Measurements from ENCODE around the gene DDX59.

The DDX59 gene

GRCh38 chr1:200694738-200695137 lies 25.0 kb upstream of the DDX59 start:
- no peak overlapping the region for H3K27ac ChIP-seq (ENCODE audit: low read length)
- H3K9me3 ChIP-seq (replicated peaks; ENCODE audit: insufficient read depth, low read length), result no peaks in the 10 kb centered on the region
- no peak overlapping the region for H3K9ac ChIP-seq (ENCODE audit: low read length)
- no peaks in the 10 kb centered on the region for H4K20me1 ChIP-seq (ENCODE audit: insufficient read depth, low read length)
- no peak overlapping the region for H3K4me2 ChIP-seq (ENCODE audit: low read depth, low read length)
- H3K4me1 ChIP-seq (ENCODE audit: low read length), result peaks cover under 1% of the 10 kb centered on the region
- no peaks in the 10 kb centered on the region for H3K36me3 ChIP-seq (replicated peaks; ENCODE audit: insufficient read depth, low read length)
- no peak for DNase-seq
- H2AFZ ChIP-seq (ENCODE audit: low read length), result no peak overlapping the region
- no peaks in the 10 kb centered on the region for H3K9me2 ChIP-seq (replicated peaks; ENCODE audit: insufficient read depth, low read length)
- no peaks in the 10 kb centered on the region for H3K79me2 ChIP-seq (ENCODE audit: low read length)
- H3K27me3 ChIP-seq (replicated peaks; ENCODE audit: insufficient read depth, low read length), result no peaks in the 10 kb centered on the region
- H3K4me3 ChIP-seq (ENCODE audit: low read length), result no peak overlapping the region
- no peak for TF ChIP-seq EZH2phosphoT487 (IDR thresholded peaks at IDR 0.05; ENCODE audit: low read length)
- peaks cover 2% of the 10 kb centered on the region; the same call in 1 of the 2 replicates for H3F3A ChIP-seq (ENCODE audit: insufficient read depth, low read length)

- no peaks in the 10 kb centered on the region for H3K27me3 ChIP-seq (replicated peaks; ENCODE audit: insufficient read depth, low read length)
- no peaks in the 10 kb centered on the region for H3K9me2 ChIP-seq (replicated peaks; ENCODE audit: insufficient read depth, low read length)
- H3K27ac ChIP-seq (ENCODE audit: low read length), result no peak overlapping the region
- DNase-seq, result no peak
- H3K4me1 ChIP-seq (ENCODE audit: low read length), result no peaks in the 10 kb centered on the region
- no peak overlapping the region for H3K4me2 ChIP-seq (ENCODE audit: low read depth, low read length)
- no peak overlapping the region for H2AFZ ChIP-seq (ENCODE audit: low read length)
- TF ChIP-seq EZH2phosphoT487 (IDR thresholded peaks at IDR 0.05; ENCODE audit: low read length), result no peak
- no peak for TF ChIP-seq EZH2 (optimal IDR thresholded peaks at IDR 0.05; ENCODE audit: low read depth, low read length)
- TF ChIP-seq CTCF (IDR thresholded peaks at IDR 0.05; ENCODE audit: low read length), result no peak
- H3K4me3 ChIP-seq (ENCODE audit: low read length), result no peak overlapping the region
- no peaks in the 10 kb centered on the region for H4K20me1 ChIP-seq (ENCODE audit: insufficient read depth, low read length)
- H3F3A ChIP-seq (ENCODE audit: insufficient read depth, low read length), result no peaks in the 10 kb centered on the region
- H3K36me3 ChIP-seq (replicated peaks; ENCODE audit: insufficient read depth, low read length), result no peaks in the 10 kb centered on the region
- H3K9ac ChIP-seq (ENCODE audit: low read length), result no peak overlapping the region
- no peaks in the 10 kb centered on the region for H3K79me2 ChIP-seq (ENCODE audit: low read length)
- H3K9me3 ChIP-seq (replicated peaks; ENCODE audit: insufficient read depth, low read length), result no peaks in the 10 kb centered on the region
Observed at GRCh38 chr1:200693327-200693726, 23.6 kb upstream of the DDX59 start.

- Histone ChIP-seq H4K20me1 (ENCODE audit: insufficient read depth, low read length) (no peaks in the 10 kb centered on the region), H2AFZ (ENCODE audit: low read length) (no peak overlapping the region), H3K4me1 (ENCODE audit: low read length) (no peaks in the 10 kb centered on the region), H3K9ac (ENCODE audit: low read length) (no peak overlapping the region), H3K4me3 (ENCODE audit: low read length) (no peak overlapping the region), H3F3A (ENCODE audit: insufficient read depth, low read length) (no peaks in the 10 kb centered on the region), H3K9me2 (replicated peaks; ENCODE audit: insufficient read depth, low read length) (no peaks in the 10 kb centered on the region), H3K79me2 (ENCODE audit: low read length) (no peaks in the 10 kb centered on the region), H3K27ac (ENCODE audit: low read length) (no peak overlapping the region), H3K9me3 (replicated peaks; ENCODE audit: insufficient read depth, low read length) (no peaks in the 10 kb centered on the region), H3K4me2 (ENCODE audit: low read depth, low read length) (no peak overlapping the region), H3K36me3 (replicated peaks; ENCODE audit: insufficient read depth, low read length) (no peaks in the 10 kb centered on the region), H3K27me3 (replicated peaks; ENCODE audit: insufficient read depth, low read length) (no peaks in the 10 kb centered on the region)
- TF ChIP-seq EZH2 (optimal IDR thresholded peaks at IDR 0.05; ENCODE audit: low read depth, low read length) (no peak), EZH2phosphoT487 (IDR thresholded peaks at IDR 0.05; ENCODE audit: low read length) (no peak), CTCF (IDR thresholded peaks at IDR 0.05; ENCODE audit: low read length) (no peak)
- no peak for DNase-seq
Observed at GRCh38 chr1:200692316-200692715, 22.6 kb upstream of the DDX59 start.

GRCh38 chr1:200686620-200687019 lies 16.9 kb upstream of the DDX59 start:
- no peak overlapping the region for H3K4me3 ChIP-seq (ENCODE audit: low read length)
- TF ChIP-seq CTCF (IDR thresholded peaks at IDR 0.05; ENCODE audit: low read length), result no peak
- TF ChIP-seq EZH2phosphoT487 (IDR thresholded peaks at IDR 0.05; ENCODE audit: low read length), result no peak
- no peak for TF ChIP-seq EZH2 (optimal IDR thresholded peaks at IDR 0.05; ENCODE audit: low read depth, low read length)
- no peaks in the 10 kb centered on the region for H3F3A ChIP-seq (ENCODE audit: insufficient read depth, low read length)
- H3K9me3 ChIP-seq (replicated peaks; ENCODE audit: insufficient read depth, low read length), result no peaks in the 10 kb centered on the region
- H3K9ac ChIP-seq (ENCODE audit: low read length), result no peak overlapping the region
- no peak overlapping the region for H3K27ac ChIP-seq (ENCODE audit: low read length)
- H3K27me3 ChIP-seq (replicated peaks; ENCODE audit: insufficient read depth, low read length), result no peaks in the 10 kb centered on the region
- H2AFZ ChIP-seq (ENCODE audit: low read length), result no peak overlapping the region
- H3K4me2 ChIP-seq (ENCODE audit: low read depth, low read length), result no peak overlapping the region
- DNase-seq, result no peak
- H3K79me2 ChIP-seq (ENCODE audit: low read length), result no peaks in the 10 kb centered on the region
- no peaks in the 10 kb centered on the region for H4K20me1 ChIP-seq (ENCODE audit: insufficient read depth, low read length)
- no peaks in the 10 kb centered on the region for H3K4me1 ChIP-seq (ENCODE audit: low read length)
- H3K9me2 ChIP-seq (replicated peaks; ENCODE audit: insufficient read depth, low read length), result no peaks in the 10 kb centered on the region
- H3K36me3 ChIP-seq (replicated peaks; ENCODE audit: insufficient read depth, low read length), result no peaks in the 10 kb centered on the region
